Keratinocyte (primary cell): ENCODE data around the gene CCS. TPM values are rescaled to one million over a fixed set of nuclear protein-coding genes. Genes with fewer than 3 reads are reported as not detected.
"Not testable (repeated sequence)": the region's sequence is repeated elsewhere in the genome, so short reads cannot be mapped to it uniquely, and the experiment has no call there.

Experiments used
- DNase-seq: peaks from one replicate; pipeline ENCODE4 v3.0.0-alpha.2; 2011; ENCODE audit warnings: low read depth, missing footprints, low spot score
- FAIRE-seq: peaks from 2 replicates; lab custom pipeline; 2011; peaks lifted over from hg19 to GRCh38; lab: Jason Lieb, UNC
- H2AFZ ChIP-seq: 2 replicates; pipeline ENCODE4 v1.6.0; 2012; ENCODE audit warnings: low read length, control low read depth, inconsistent platforms; ENCODE audit not compliant: control insufficient read depth
- H3K27ac ChIP-seq: 2 replicates; pipeline ENCODE4 v1.5.1; 2011; ENCODE audit warnings: low read length; ENCODE audit not compliant: control insufficient read depth, insufficient read depth
- H3K27me3 ChIP-seq: 3 replicates; pipeline ENCODE4 v1.6.0; 2011; ENCODE audit warnings: low read length; ENCODE audit not compliant: control insufficient read depth, insufficient read depth; ENCODE audit errors: extremely low read depth
- H3K36me3 ChIP-seq, 2 experiments: 2 replicates in 1 of 2; 3 replicates in 1 of 2; pipeline ENCODE4 v1.5.1; 2011; ENCODE audit warnings: low read length in 2 of 2, mild to moderate bottlenecking in 1 of 2; ENCODE audit not compliant: control insufficient read depth in 2 of 2, insufficient read depth in 2 of 2; ENCODE audit errors: extremely low read depth in 1 of 2
- H3K4me1 ChIP-seq: 3 replicates; pipeline ENCODE4 v1.5.1; 2011; ENCODE audit warnings: low read length; ENCODE audit not compliant: control insufficient read depth, insufficient read depth; ENCODE audit errors: extremely low read depth
- H3K4me2 ChIP-seq: 3 replicates; pipeline ENCODE4 v1.6.0; 2011; ENCODE audit warnings: low read depth, low read length; ENCODE audit not compliant: control insufficient read depth, insufficient read depth; ENCODE audit errors: extremely low read depth
- H3K4me3 ChIP-seq, 3 experiments: fragments of 200-600 bp in 1 of 3; sonication (generic) in 1 of 3; 2 replicates in 2 of 3; 3 replicates in 1 of 3; pipeline ENCODE4 v1.5.1; 2011 to 2016; ENCODE audit warnings: low read length in 3 of 3, mild to moderate bottlenecking in 3 of 3, control low read depth in 2 of 3, inconsistent platforms in 1 of 3, low read depth in 1 of 3, mixed read lengths in 1 of 3, mixed run types in 1 of 3, moderate library complexity in 1 of 3; ENCODE audit not compliant: control insufficient read depth in 2 of 3, insufficient read depth in 2 of 3; ENCODE audit errors: extremely low read depth in 1 of 3
- H3K79me2 ChIP-seq: 2 replicates; pipeline ENCODE4 v1.6.0; 2012; ENCODE audit warnings: low read length; ENCODE audit not compliant: control insufficient read depth, insufficient read depth
- H3K9ac ChIP-seq: 3 replicates; pipeline ENCODE4 v1.6.0; 2011; ENCODE audit warnings: low read length; ENCODE audit not compliant: control insufficient read depth, insufficient read depth; ENCODE audit errors: extremely low read depth
- H3K9me1 ChIP-seq: 3 replicates; pipeline ENCODE4 v1.6.0; 2011; ENCODE audit warnings: low read length; ENCODE audit not compliant: control insufficient read depth, insufficient read depth; ENCODE audit errors: extremely low read depth
- H3K9me3 ChIP-seq: 2 replicates; pipeline ENCODE4 v1.5.1; 2012; ENCODE audit warnings: low read depth, low read length; ENCODE audit not compliant: control insufficient read depth
- H4K20me1 ChIP-seq: 3 replicates; pipeline ENCODE4 v1.6.0; 2011; ENCODE audit warnings: low read length; ENCODE audit not compliant: control insufficient read depth, insufficient read depth; ENCODE audit errors: extremely low read depth
- EZH2 ChIP-seq: IDR thresholded peaks from one replicate; pipeline ENCODE4 v1.6.1; 2012; ENCODE audit warnings: inconsistent platforms, mild to moderate bottlenecking, low read length, moderate library complexity
- dilution Hi-C: fragments of 300-500 bp; cut with MboI; formaldehyde crosslinking; loops from one replicate; pipeline ENCODE4 v1.7.0; 2020; ENCODE audit warnings: low sequenced_read_pairs; ENCODE audit not compliant: extremely low pct_ligation_motif_present
- polyA plus RNA-seq, 5 experiments: library from polyadenylated mRNA; depleted of rRNA in 3 of 5; stranded (reverse) in 3 of 5; stranded (forward) in 1 of 5; unstranded in 1 of 5; fragments of >200 nt; gene quantifications; 1 replicate in 1 of 5; 2 replicates in 3 of 5; 3 replicates in 1 of 5; pipeline versions ENCODE4 v1.2.1 to v1.2.3, GENCODE V29; 2011 to 2012; ENCODE audit warnings: missing spikeins in 2 of 5, low read depth in 1 of 5, low replicate concordance in 1 of 5
- TF ChIP-seq, protein P1 (sequence below), 3 experiments: IDR thresholded peaks in 1 of 3; conservative IDR thresholded peaks in 1 of 3; optimal IDR thresholded peaks in 1 of 3; 2 replicates in 2 of 3; 3 replicates in 1 of 3; pipeline versions ENCODE3 to v1.5.1; 2011; ENCODE audit warnings: low read length in 3 of 3, mild to moderate bottlenecking in 3 of 3, moderate library complexity in 2 of 3, control low read depth in 1 of 3, inconsistent platforms in 1 of 3; ENCODE audit not compliant: insufficient read depth in 2 of 3; ENCODE audit errors: extremely low read depth in 1 of 3

The CCS gene
- polyA plus RNA-seq, 1 donor (not counting 4 experiments of a cell fraction or from before 2014, with no cell fraction given): 17.6 TPM

DNA sequence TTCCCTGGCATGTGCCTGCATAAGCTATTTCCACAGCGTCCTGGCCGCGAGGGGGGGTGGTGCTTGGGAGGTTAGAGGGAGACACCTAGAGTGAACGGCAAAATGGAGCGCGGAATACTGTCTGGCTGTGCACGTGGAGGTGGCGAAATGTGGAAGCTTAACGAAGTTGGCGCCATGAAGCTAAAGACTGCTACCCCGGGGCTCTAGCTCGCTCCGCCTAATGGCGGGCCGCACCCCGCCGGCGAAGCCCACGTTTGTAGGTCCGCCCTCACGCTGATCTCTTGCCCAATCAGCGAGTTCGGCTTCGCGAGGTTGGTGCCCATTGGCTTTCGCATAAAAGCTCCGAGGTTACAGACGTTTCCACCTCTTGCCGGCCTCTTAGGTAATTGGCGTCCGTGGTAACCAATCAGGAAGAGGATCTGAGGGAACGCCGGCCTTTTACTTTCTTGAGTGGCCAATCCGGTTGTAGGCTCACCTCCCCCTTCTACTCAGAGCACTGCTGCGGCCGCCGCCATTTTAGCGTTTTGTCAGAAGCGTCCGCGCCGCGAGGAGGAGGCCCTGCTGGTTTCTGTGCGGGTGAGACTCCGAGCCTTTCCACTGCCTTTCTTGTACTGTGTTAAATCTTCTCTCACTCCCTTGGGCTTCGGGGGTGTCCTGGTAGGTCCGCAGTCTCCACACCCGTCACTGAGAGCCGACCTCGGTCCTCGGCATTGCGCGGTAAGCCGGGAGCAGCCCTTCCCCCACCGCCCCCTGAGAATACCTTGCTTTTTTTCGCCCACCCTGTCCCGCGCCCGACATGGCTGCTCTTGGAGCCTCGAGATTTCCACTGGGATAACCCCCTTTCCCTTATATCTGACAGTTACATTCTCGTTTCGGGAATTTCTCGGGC, 45.4 kb downstream of the CCS start, which contains the start of gene RBM4:
Gene RBM4, plus strand, starts transcription at position 527 of the 889 bp plus-strand sequence. CDS start 1,009 bp downstream, outside the sequence.
- Histone ChIP-seq H3K27me3 (no peaks in the 10 kb centered on the region), H3K27ac (peak within 1 kb of the TSS; percentile 92), H3K4me1 (peaks cover 50% of the 10 kb centered on the region), H3K9me3 (no peaks in the 10 kb centered on the region), H3K9ac (peak within 1 kb of the TSS; percentile 97), H3K79me2 (peaks cover 90% of the 10 kb centered on the region), H3K9me1 (peaks cover 3% of the 10 kb centered on the region), H3K36me3 (peaks cover 11 to 35% of the 10 kb centered on the region in 2 experiments), H3K4me3 (peak within 1 kb of the TSS; percentile 63 to 88 (median 70)), H4K20me1 (peaks cover 39% of the 10 kb centered on the region), H2AFZ (peak within 1 kb of the TSS; percentile 71), H3K4me2 (peak within 1 kb of the TSS; percentile 93)
- FAIRE-seq (peak; percentile 60), DNase-seq (peak; percentile 98)
- TF ChIP-seq, protein P1, sequence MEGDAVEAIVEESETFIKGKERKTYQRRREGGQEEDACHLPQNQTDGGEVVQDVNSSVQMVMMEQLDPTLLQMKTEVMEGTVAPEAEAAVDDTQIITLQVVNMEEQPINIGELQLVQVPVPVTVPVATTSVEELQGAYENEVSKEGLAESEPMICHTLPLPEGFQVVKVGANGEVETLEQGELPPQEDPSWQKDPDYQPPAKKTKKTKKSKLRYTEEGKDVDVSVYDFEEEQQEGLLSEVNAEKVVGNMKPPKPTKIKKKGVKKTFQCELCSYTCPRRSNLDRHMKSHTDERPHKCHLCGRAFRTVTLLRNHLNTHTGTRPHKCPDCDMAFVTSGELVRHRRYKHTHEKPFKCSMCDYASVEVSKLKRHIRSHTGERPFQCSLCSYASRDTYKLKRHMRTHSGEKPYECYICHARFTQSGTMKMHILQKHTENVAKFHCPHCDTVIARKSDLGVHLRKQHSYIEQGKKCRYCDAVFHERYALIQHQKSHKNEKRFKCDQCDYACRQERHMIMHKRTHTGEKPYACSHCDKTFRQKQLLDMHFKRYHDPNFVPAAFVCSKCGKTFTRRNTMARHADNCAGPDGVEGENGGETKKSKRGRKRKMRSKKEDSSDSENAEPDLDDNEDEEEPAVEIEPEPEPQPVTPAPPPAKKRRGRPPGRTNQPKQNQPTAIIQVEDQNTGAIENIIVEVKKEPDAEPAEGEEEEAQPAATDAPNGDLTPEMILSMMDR (optimal IDR thresholded peaks at IDR 0.05 in 1 of 3, IDR thresholded peaks at IDR 0.05 in 1 of 3, conservative IDR thresholded peaks at IDR 0.05 in 1 of 3; ENCODE audit: extremely low read depth in 1 of 3, insufficient read depth in 2 of 3, low read length in 3 of 3): peak in 2 of 3 experiments; percentile 8 to 21
- no peak for TF ChIP-seq EZH2
- dilution Hi-C loops: no loop called here

DNA sequence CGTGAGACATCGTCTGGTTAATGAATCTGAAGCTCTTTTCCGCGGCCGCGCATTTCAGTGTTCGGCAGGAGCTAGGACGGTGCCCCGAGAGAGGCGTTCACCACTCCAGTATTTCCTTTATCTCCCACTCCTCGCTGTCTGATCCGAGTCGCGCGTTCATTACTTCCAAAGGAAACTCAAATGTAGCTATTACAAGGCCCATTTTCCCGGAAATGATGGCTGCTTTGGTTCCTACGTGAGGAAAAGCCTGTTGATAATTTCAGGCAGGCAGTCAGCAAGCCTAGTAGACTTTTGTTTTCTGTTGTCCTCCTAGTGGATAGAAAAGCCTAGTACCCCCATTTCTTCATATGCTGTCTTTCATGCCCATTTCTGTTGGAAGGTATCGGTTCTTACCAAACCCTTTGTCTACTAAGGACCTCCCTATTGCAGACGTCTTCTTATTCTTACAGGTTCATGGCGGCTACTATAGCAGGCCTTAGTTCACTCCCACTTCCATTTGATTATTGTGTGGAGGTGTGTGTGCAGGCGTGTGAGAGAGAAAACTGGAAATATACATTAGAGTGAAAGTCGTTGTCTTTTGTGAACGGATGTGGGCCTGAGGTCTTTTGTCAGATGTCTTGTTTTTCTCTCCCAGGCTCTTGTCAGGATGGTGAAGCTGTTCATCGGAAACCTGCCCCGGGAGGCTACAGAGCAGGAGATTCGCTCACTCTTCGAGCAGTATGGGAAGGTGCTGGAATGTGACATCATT, 46.3 kb downstream of the CCS start:
- FAIRE-seq (no peak), DNase-seq (no peak)
- Histone ChIP-seq H3K9me3 (no peaks in the 10 kb centered on the region), H3K79me2 (peaks cover 94% of the 10 kb centered on the region), H4K20me1 (peaks cover 46% of the 10 kb centered on the region), H3K4me3 (peak overlapping the region; percentile 63 to 88 (median 70)), H3K4me2 (peak overlapping the region; percentile 93), H3K4me1 (peaks cover 50% of the 10 kb centered on the region), H3K27ac (peak overlapping the region; percentile 92), H3K9ac (peak overlapping the region; percentile 97), H3K36me3 (peaks cover 17 to 42% of the 10 kb centered on the region in 2 experiments), H2AFZ (no peak overlapping the region), H3K27me3 (no peaks in the 10 kb centered on the region), H3K9me1 (peaks cover 6% of the 10 kb centered on the region)
- dilution Hi-C loops: no loop called here
- TF ChIP-seq, protein P1 (optimal IDR thresholded peaks at IDR 0.05 in 1 of 3, IDR thresholded peaks at IDR 0.05 in 1 of 3, conservative IDR thresholded peaks at IDR 0.05 in 1 of 3; ENCODE audit: extremely low read depth in 1 of 3, insufficient read depth in 2 of 3, low read length in 3 of 3): no peak
- TF ChIP-seq EZH2: no peak

DNA sequence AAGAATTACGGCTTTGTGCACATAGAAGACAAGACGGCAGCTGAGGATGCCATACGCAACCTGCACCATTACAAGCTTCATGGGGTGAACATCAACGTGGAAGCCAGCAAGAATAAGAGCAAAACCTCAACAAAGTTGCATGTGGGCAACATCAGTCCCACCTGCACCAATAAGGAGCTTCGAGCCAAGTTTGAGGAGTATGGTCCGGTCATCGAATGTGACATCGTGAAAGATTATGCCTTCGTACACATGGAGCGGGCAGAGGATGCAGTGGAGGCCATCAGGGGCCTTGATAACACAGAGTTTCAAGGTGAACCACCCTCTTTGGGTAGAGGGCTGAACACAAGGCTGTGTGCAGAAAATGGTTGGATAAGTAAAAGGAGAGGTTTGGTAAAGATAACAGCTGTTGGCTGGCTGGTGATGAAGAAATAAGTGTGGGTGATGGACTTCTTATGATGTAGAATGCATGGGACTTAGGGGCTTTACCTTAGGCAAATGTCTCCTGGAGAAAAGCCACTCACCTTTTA, 46.9 kb downstream of the CCS start:
- Histone ChIP-seq H3K4me3 (peak overlapping the region; percentile 63 to 88 (median 70)), H3K4me1 (peaks cover 50% of the 10 kb centered on the region), H3K79me2 (peaks cover 94% of the 10 kb centered on the region), H3K36me3 (peaks cover 19 to 45% of the 10 kb centered on the region in 2 experiments), H3K4me2 (peak overlapping the region; percentile 93), H3K9ac (peak overlapping the region; percentile 12), H4K20me1 (peaks cover 46% of the 10 kb centered on the region)
- DNase-seq, dilution Hi-C loops, H2AFZ ChIP-seq, H3K9me1 ChIP-seq, H3K27ac ChIP-seq, H3K9me3 ChIP-seq, H3K27me3 ChIP-seq, FAIRE-seq: not testable (repeated sequence)
